HCT116 (cell line): ENCODE results near the gene ARHGEF17. TPM values are rescaled to one million over a fixed set of nuclear protein-coding genes. Genes with fewer than 3 reads are reported as not detected.

Source experiments
- ATAC-seq: fragments of 200-7000 bp; cut with Tn5 transposase; 2 replicates; pipeline ENCODE4 v1.9.1; 2020; ENCODE audit warnings: mild to moderate bottlenecking, moderate library complexity
- BruUV-seq: library from RNA; stranded (reverse); fragments of 400-500 nt; replicated peaks from 2 replicates; lab custom pipeline; 2021; lab: Mats Ljungman, UMichigan
- CTCF ChIA-PET: fragments of 300-600 bp; sonication (Branson Sonifier 250); formaldehyde crosslinking; loops from one replicate; lab custom pipeline; 2021; ENCODE audit warnings: antibody characterized with exemption; lab: Charles Lee
- POLR2A ChIA-PET: fragments of 300-600, 350-600 bp; sonication (Branson Sonifier 250); formaldehyde crosslinking; loops from one replicate; lab custom pipeline; 2021; ENCODE audit warnings: antibody characterized with exemption; lab: Charles Lee
- RAD21 ChIA-PET, 2 experiments: fragments of 300-600 bp; sonication (Branson Sonifier 250); formaldehyde crosslinking; loops; one replicate each; lab custom pipeline; 2023; ENCODE audit warnings: low total read pairs in 2 of 2; ENCODE audit not compliant: uncharacterized antibody in 2 of 2, unreplicated experiment in 2 of 2, low non-redundant PET in 1 of 2; lab: Charles Lee
- DNase-seq: peaks from one replicate; pipeline ENCODE4 v3.0.0-alpha.2; 2010; ENCODE audit warnings: low read depth, low spot score
- H2AFZ ChIP-seq: fragments of 200-600 bp; shearing (Covaris generic), sonication (generic); 2 replicates; pipeline ENCODE4 v1.6.1; 2017; ENCODE audit warnings: low read depth, mixed run types, mixed read lengths, antibody characterized with exemption, low read length; ENCODE audit not compliant: poor library complexity, severe bottlenecking
- H3K27ac ChIP-seq: 2 replicates; pipeline ENCODE4 v1.5.1; 2012; ENCODE audit warnings: low read depth, low read length
- H3K27me3 ChIP-seq: fragments of 200-600 bp; sonication (generic); 2 replicates; pipeline ENCODE4 v1.6.1; 2016; ENCODE audit warnings: mixed run types, low read length, mixed read lengths; ENCODE audit not compliant: insufficient read depth
- H3K36me3 ChIP-seq, 2 experiments: fragments of 200-500 bp in 1 of 2; fragments of 200-600 bp in 1 of 2; sonication (Bioruptor generic) in 1 of 2; sonication (generic) in 1 of 2; 2 replicates each; pipeline versions ENCODE4 v1.5.1 to v1.6.1; 2014 to 2016; ENCODE audit warnings: low read length in 2 of 2, inconsistent platforms in 1 of 2, mixed read lengths in 1 of 2, mixed run types in 1 of 2; ENCODE audit not compliant: insufficient read depth in 2 of 2, control insufficient read depth in 1 of 2
- H3K4me1 ChIP-seq, 2 experiments: fragments of 200-600 bp in 1 of 2; sonication (generic) in 1 of 2; 2 replicates each; pipeline versions ENCODE4 v1.5.1 to v1.6.1; 2012 to 2017; ENCODE audit warnings: low read length in 2 of 2, inconsistent platforms in 1 of 2, mild to moderate bottlenecking in 1 of 2, mixed read lengths in 1 of 2, mixed run types in 1 of 2, moderate library complexity in 1 of 2; ENCODE audit not compliant: insufficient read depth in 2 of 2, control insufficient read depth in 1 of 2
- H3K4me2 ChIP-seq: fragments of 200-600 bp; sonication (generic); 2 replicates; pipeline ENCODE4 v1.6.1; 2017; ENCODE audit warnings: mixed run types, low read length, mixed read lengths
- H3K4me3 ChIP-seq, 2 experiments: fragments of 200-600 bp in 1 of 2; sonication (generic) in 1 of 2; replicated peaks in 1 of 2; 2 replicates each; pipeline ENCODE4 v1.5.1; 2011 to 2016; ENCODE audit warnings: low read length in 2 of 2, control low read depth in 1 of 2, low read depth in 1 of 2, mild to moderate bottlenecking in 1 of 2, mixed read lengths in 1 of 2, mixed run types in 1 of 2
- H3K79me2 ChIP-seq: fragments of 200-600 bp; sonication (generic); 2 replicates; pipeline ENCODE4 v1.6.1; 2017; ENCODE audit warnings: mild to moderate bottlenecking, mixed run types, low read length, moderate library complexity, mixed read lengths; ENCODE audit not compliant: insufficient read depth
- H3K9ac ChIP-seq: fragments of 200-600 bp; sonication (generic); 2 replicates; pipeline ENCODE4 v1.6.1; 2016; ENCODE audit warnings: low read length, mixed read lengths
- H3K9me2 ChIP-seq: fragments of 200-600 bp; sonication (generic), shearing (Covaris generic); 2 replicates; pipeline ENCODE4 v1.6.1; 2017; ENCODE audit warnings: mixed run types, mild to moderate bottlenecking, moderate library complexity; ENCODE audit not compliant: insufficient read depth
- H3K9me3 ChIP-seq, 2 experiments: fragments of 200-500 bp in 1 of 2; fragments of 200-600 bp in 1 of 2; sonication (Bioruptor generic) in 1 of 2; sonication (generic) in 1 of 2; 2 replicates each; pipeline ENCODE4 v1.6.1; 2014 to 2017; ENCODE audit warnings: low read length in 2 of 2, mixed read lengths in 2 of 2, inconsistent platforms in 1 of 2, low read depth in 1 of 2, mild to moderate bottlenecking in 1 of 2, mixed run types in 1 of 2, moderate library complexity in 1 of 2; ENCODE audit not compliant: control insufficient read depth in 1 of 2, insufficient read depth in 1 of 2
- H4K20me1 ChIP-seq: fragments of 200-600 bp; sonication (generic), shearing (Covaris generic); 2 replicates; pipeline ENCODE4 v1.6.1; 2017; ENCODE audit warnings: mixed run types, mild to moderate bottlenecking, moderate library complexity; ENCODE audit not compliant: insufficient read depth
- CBX3 ChIP-seq: IDR thresholded peaks from 2 replicates; pipeline ENCODE4 v1.6.1; 2012; ENCODE audit warnings: low read depth
- CEBPB ChIP-seq: IDR thresholded peaks from 2 replicates; pipeline ENCODE4 v1.6.1; 2012; ENCODE audit warnings: low read depth
- EGR1 ChIP-seq: IDR thresholded peaks from 2 replicates; pipeline ENCODE4 v1.6.1; 2012; ENCODE audit warnings: low read depth
- EZH2phosphoT487 ChIP-seq: fragments of 200-600 bp; IDR thresholded peaks from 2 replicates; pipeline ENCODE4 v1.6.1; 2018; ENCODE audit warnings: antibody characterized with exemption, borderline replicate concordance
- JUND ChIP-seq: IDR thresholded peaks from 2 replicates; pipeline ENCODE4 v1.6.1; 2012
- MAX ChIP-seq: IDR thresholded peaks from 2 replicates; pipeline ENCODE4 v1.6.1; 2012
- POLR2AphosphoS5 ChIP-seq: IDR thresholded peaks from 2 replicates; pipeline ENCODE4 v1.6.1; 2011; ENCODE audit warnings: mild to moderate bottlenecking, low read depth, low read length, moderate library complexity
- REST ChIP-seq: IDR thresholded peaks from 2 replicates; pipeline ENCODE4 v1.6.1; 2012; ENCODE audit warnings: low read depth
- SIN3A ChIP-seq: IDR thresholded peaks from 2 replicates; pipeline ENCODE4 v1.6.1; 2012; ENCODE audit warnings: low read depth
- SP1 ChIP-seq: IDR thresholded peaks from 2 replicates; pipeline ENCODE4 v1.6.1; 2012; ENCODE audit warnings: low read depth
- YY1 ChIP-seq: IDR thresholded peaks from 2 replicates; pipeline ENCODE4 v1.6.1; 2011; ENCODE audit warnings: low read length, low read depth, moderate library complexity, mild to moderate bottlenecking; ENCODE audit not compliant: insufficient replicate concordance; ENCODE audit errors: extremely low read depth
- ZBTB33 ChIP-seq: IDR thresholded peaks from 2 replicates; pipeline ENCODE4 v1.6.1; 2011; ENCODE audit warnings: mild to moderate bottlenecking, low read length, moderate library complexity; ENCODE audit not compliant: insufficient replicate concordance; ENCODE audit errors: extremely low read depth
- ZNF274 ChIP-seq: fragments of 200-500 bp; sonication (Bioruptor generic); IDR thresholded peaks from 2 replicates; pipeline ENCODE4 v1.6.1; 2014; ENCODE audit warnings: mild to moderate bottlenecking, low read depth, low read length, inconsistent platforms
- intact Hi-C: fragments of 100-400 bp; cut with micrococcal nuclease; formaldehyde crosslinking; loops from 2 replicates; pipeline ENCODE4 v1.10.0; 2022
- total RNA-seq: library from RNA; stranded (reverse); gene quantifications from one replicate; pipeline ENCODE4 v1.2.1, GENCODE V29; 2021; ENCODE audit not compliant: unreplicated experiment

The ARHGEF17 gene
- total RNA-seq, 1 experiment from 2014 or later = 18.2 TPM

DNA sequence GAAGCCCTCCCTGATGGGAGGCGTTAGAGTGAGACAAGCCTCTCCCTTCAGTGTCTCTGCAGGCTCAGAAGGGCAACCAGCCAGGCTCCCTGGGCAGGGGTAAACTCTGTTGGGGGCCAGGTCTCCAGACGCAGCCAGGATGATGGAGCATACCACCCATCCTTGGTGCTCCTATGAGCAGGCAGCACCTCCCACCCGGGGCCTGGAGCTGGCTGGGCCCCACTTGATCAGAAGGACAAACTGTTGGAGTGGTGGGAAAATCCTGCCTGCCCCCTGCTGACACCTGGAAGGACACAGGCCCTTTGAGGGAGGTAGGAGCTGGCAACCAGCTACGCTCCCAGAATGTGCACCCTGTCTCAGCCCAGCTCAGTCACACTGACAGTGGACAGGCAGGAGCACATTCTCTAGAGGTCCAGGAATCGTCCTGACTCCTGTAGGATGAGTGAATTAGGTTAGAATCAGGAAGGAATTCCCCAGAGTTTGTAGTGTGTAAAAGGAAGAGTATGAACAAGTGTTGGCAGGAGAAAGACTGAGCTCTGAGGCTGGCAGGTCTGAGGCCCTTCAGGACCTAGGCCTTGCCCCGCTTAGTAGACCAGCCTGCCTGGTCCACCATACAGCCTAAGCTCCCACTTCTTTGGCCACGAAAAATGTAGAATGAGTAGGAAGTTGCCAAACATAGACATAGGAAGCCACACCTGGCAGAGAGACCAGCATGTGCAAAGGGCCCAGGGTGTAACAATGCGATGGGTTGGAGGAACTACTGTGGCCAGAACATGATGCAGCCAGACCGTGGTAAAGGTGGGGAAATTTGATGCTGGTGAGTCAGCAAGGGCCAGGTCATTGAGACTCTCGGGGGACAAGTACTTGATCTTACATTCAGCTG lies 19.1 kb downstream of the ARHGEF17 start (continued):
- TF ChIP-seq REST (no peak), EZH2phosphoT487 (no peak)
- TF ChIP-seq, all 23 proteins: peak for 0

- no peak overlapping the region for H3K9ac ChIP-seq
- RAD21 ChIA-PET = no interaction called here
- ATAC-seq (no peak), DNase-seq (no peak)
- peak overlapping the region; percentile 53 for H3K4me2 ChIP-seq
- H2AFZ ChIP-seq = no peak overlapping the region
- BruUV-seq = no TSS peak
- H3K27me3 ChIP-seq = no peaks in the 10 kb centered on the region
- no peak overlapping the region for H3K4me3 ChIP-seq
- no peaks in the 10 kb centered on the region for H3K36me3 ChIP-seq
- H3K79me2 ChIP-seq = 0 out of 2 replicates have a peak, but pooled peaks cover 3% of the 10 kb centered on the region
- no peaks in the 10 kb centered on the region for H4K20me1 ChIP-seq
- H3K4me1 ChIP-seq = peaks cover 37 to 54% of the 10 kb centered on the region in 2 experiments
- no peak overlapping the region for H3K27ac ChIP-seq
- POLR2A ChIA-PET = interaction anchor here (0.9 to 1.8 kb wide), 2 partner anchors 8 to 19 kb away, joined by 3 to 4 read pairs; no protein-coding TSS in a partner anchor
- intact Hi-C loops = no loop called here
- CTCF ChIA-PET = interaction anchor here (1.0 to 6.3 kb wide), 4 partner anchors 7 to 65 kb away, joined by 3 to 28 read pairs (median 11); no protein-coding TSS in a partner anchor
- H3K9me2 ChIP-seq = no peaks in the 10 kb centered on the region
- no peaks in the 10 kb centered on the region for H3K9me3 ChIP-seq
- TF ChIP-seq ZBTB33 (no peak), CBX3 (no peak), POLR2AphosphoS5 (no peak), ZNF274 (no peak), JUND (no peak), SIN3A (no peak), MAX (no peak), YY1 (no peak), EGR1 (no peak), SP1 (no peak), REST (no peak), CEBPB (no peak)
These were observed 19.8 kb downstream of the ARHGEF17 start for GRCh38 chr11:73327812-73328364.
